GM10248 (cell line): ENCODE data around the gene FBXW12.

Experiments
- CTCF ChIA-PET: fragments of 300-600 bp; sonication (Branson Sonifier 250); formaldehyde crosslinking; extraction: SDS; loops from one replicate; lab custom pipeline; 2021; ENCODE audit warnings: antibody characterized with exemption; lab: Yijun Ruan, JAX
- POLR2A ChIA-PET: fragments of 350-650 bp; sonication (Branson Sonifier 250); formaldehyde crosslinking; extraction: SDS; loops from one replicate; lab custom pipeline; 2020; ENCODE audit warnings: antibody characterized with exemption; lab: Yijun Ruan, JAX
- DNase-seq: peaks from one replicate; pipeline ENCODE4 v3.0.0; 2012; ENCODE audit errors: extremely low spot score
- CTCF ChIP-seq: IDR thresholded peaks from 2 replicates; pipeline ENCODE4 v1.5.1; 2012; ENCODE audit warnings: mild to moderate bottlenecking, low read depth; ENCODE audit errors: extremely low read depth, missing control alignments, control extremely low read depth

FBXW12 gene

GRCh38 chr3:48423883-48424695, 52.1 kb downstream of the FBXW12 start:
- no peak for DNase-seq
- ChIA-PET POLR2A (interaction anchor here (0.6 kb wide), 1 partner anchor 52 kb away, joined by 5 read pairs; no protein-coding TSS in a partner anchor), CTCF (interaction anchor here (1.2 to 30.6 kb wide), 3 partner anchors 7 to 230 kb away, joined by 3 to 863 read pairs (median 863); partner anchors contain the start of genes CCDC51, PLXNB1 and TMA7)
- TF ChIP-seq CTCF = no peak

GRCh38 chr3:48425281-48425812, 53.3 kb downstream of the FBXW12 start:
- TF ChIP-seq CTCF = no peak
- CTCF ChIA-PET = interaction anchor here (22.2 to 30.6 kb wide), 2 partner anchors 6 to 12 kb away, joined by 863 read pairs; partner anchors contain the start of genes CCDC51, PLXNB1 and TMA7
- DNase-seq = no peak
- POLR2A ChIA-PET = no interaction called here

GRCh38 chr3:48426401-48426909, 54.4 kb downstream of the FBXW12 start:
- no peak for TF ChIP-seq CTCF
- CTCF ChIA-PET = interaction anchor here (22.2 to 30.6 kb wide), 2 partner anchors 5 to 13 kb away, joined by 863 read pairs; partner anchors contain the start of genes CCDC51, PLXNB1 and TMA7
- DNase-seq = no peak
- POLR2A ChIA-PET = no interaction called here

GRCh38 chr3:48426944-48427629, 55.1 kb downstream of the FBXW12 start:
- ChIA-PET CTCF (interaction anchor here (22.2 to 30.6 kb wide), 2 partner anchors 4 to 14 kb away, joined by 863 read pairs; partner anchors contain the start of genes CCDC51, PLXNB1 and TMA7), POLR2A (no interaction called here)
- no peak for TF ChIP-seq CTCF
- no peak for DNase-seq

GRCh38 chr3:48427630-48427962, 55.6 kb downstream of the FBXW12 start:
- CTCF ChIA-PET = interaction anchor here (22.2 to 30.6 kb wide), 2 partner anchors 4 to 15 kb away, joined by 863 read pairs; partner anchors contain the start of genes CCDC51, PLXNB1 and TMA7
- POLR2A ChIA-PET = no interaction called here

More at GRCh38 chr3:48427630-48427962, 55.6 kb downstream of the FBXW12 start:
- TF ChIP-seq CTCF = no peak
- DNase-seq = no peak
